Gastroesophageal sphincter (tissue), 3 donors: ENCODE results near the gene DENND2C.

Source experiments
- EP300 ChIP-seq: sonication (generic); formaldehyde crosslinking; IDR thresholded peaks from one replicate; pipeline ENCODE4 v1.6.1; 2017; ENCODE audit warnings: antibody characterized with exemption, mild to moderate bottlenecking
- POLR2A ChIP-seq, 2 donors: fragments of 450-650 bp; IDR thresholded peaks; one replicate each; pipeline ENCODE4 v1.6.1; 2017; ENCODE audit warnings: antibody characterized with exemption in 2 of 2, mild to moderate bottlenecking in 2 of 2, moderate library complexity in 1 of 2
- TF ChIP-seq, protein P1 (sequence below), 4 experiments: fragments of 200-600 bp in 2 of 4; fragments of 450-650 bp in 2 of 4; sonication (generic) in 1 of 4; IDR thresholded peaks; one replicate each; pipeline ENCODE4 v1.5.1; 2017 to 2019; ENCODE audit warnings: antibody characterized with exemption in 4 of 4, mild to moderate bottlenecking in 2 of 4, moderate library complexity in 2 of 4

DNA sequence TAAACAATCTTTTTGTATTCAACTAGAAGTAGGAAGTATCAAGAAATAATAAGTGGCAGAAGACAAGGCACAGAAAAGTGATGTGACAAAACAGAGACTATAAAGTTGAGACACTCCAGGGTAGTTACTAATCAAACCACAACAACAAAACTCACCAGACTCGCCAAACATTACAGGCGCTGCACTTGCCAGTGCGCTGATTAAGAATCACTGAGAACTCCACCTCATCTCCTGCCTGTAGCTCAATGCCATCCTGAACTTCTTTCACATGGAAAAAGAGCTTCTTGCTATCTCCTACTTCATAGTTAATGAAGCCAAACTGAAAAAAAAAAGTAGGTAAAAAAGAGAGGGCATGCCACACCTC lies 49.6 kb upstream of the DENND2C start:
- TF ChIP-seq POLR2A (IDR thresholded peaks at IDR 0.05) = no peak
- TF ChIP-seq, protein P1, sequence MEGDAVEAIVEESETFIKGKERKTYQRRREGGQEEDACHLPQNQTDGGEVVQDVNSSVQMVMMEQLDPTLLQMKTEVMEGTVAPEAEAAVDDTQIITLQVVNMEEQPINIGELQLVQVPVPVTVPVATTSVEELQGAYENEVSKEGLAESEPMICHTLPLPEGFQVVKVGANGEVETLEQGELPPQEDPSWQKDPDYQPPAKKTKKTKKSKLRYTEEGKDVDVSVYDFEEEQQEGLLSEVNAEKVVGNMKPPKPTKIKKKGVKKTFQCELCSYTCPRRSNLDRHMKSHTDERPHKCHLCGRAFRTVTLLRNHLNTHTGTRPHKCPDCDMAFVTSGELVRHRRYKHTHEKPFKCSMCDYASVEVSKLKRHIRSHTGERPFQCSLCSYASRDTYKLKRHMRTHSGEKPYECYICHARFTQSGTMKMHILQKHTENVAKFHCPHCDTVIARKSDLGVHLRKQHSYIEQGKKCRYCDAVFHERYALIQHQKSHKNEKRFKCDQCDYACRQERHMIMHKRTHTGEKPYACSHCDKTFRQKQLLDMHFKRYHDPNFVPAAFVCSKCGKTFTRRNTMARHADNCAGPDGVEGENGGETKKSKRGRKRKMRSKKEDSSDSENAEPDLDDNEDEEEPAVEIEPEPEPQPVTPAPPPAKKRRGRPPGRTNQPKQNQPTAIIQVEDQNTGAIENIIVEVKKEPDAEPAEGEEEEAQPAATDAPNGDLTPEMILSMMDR (IDR thresholded peaks at IDR 0.05) = no peak
- no peak for TF ChIP-seq EP300
